Testis (tissue), 3 donors: ENCODE data around the gene TMPRSS11E. TPM values are rescaled to one million over a fixed set of nuclear protein-coding genes. Genes with fewer than 3 reads are reported as not detected.

ENCODE experiments used
- DNase-seq: peaks from one replicate; pipeline ENCODE4 v3.0.0-alpha.2; 2019
- H3K27ac ChIP-seq, 2 donors: fragments of 200-600 bp; sonication (generic); one replicate each; pipeline ENCODE4 v1.5.1; 2019
- H3K27me3 ChIP-seq: fragments of 200-600 bp; sonication (generic); one replicate; pipeline ENCODE4 v1.5.1; 2019
- H3K36me3 ChIP-seq: fragments of 200-600 bp; sonication (generic); one replicate; pipeline ENCODE4 v1.5.1; 2017; ENCODE audit warnings: low read depth; ENCODE audit errors: missing control alignments
- H3K4me1 ChIP-seq: fragments of 200-600 bp; sonication (generic); one replicate; pipeline ENCODE4 v1.5.1; 2019
- H3K4me3 ChIP-seq, 2 donors: fragments of 200-600 bp; sonication (generic); one replicate each; pipeline ENCODE4 v1.5.1; 2017 to 2019
- H3K9me3 ChIP-seq: fragments of 200-600 bp; sonication (generic); one replicate; pipeline ENCODE4 v1.5.1; 2017
- CTCF ChIP-seq, 3 experiments: fragments of 450-650 bp in 2 of 3; fragments of 200-600 bp in 1 of 3; sonication (generic) in 1 of 3; IDR thresholded peaks; one replicate each; pipeline ENCODE4 v1.5.1; 2016 to 2019; ENCODE audit warnings: antibody characterized with exemption in 3 of 3, mild to moderate bottlenecking in 2 of 3, moderate library complexity in 1 of 3
- POLR2A ChIP-seq: fragments of 450-650 bp; IDR thresholded peaks from one replicate; pipeline ENCODE4 v1.6.1; 2017; ENCODE audit warnings: antibody characterized with exemption, mild to moderate bottlenecking, moderate library complexity
- WGBS, 2 donors: methylation state at CpG; one replicate each; pipeline ENCODE4 v1.1.5; 2018; 5-methylcytosine and 5-hydroxymethylcytosine counted together
- intact Hi-C: fragments of 100-400 bp; cut with DNase I; formaldehyde crosslinking; loops from one replicate; pipeline ENCODE4 v1.15.1; 2023; ENCODE audit warnings: low total_unique reads
- polyA plus RNA-seq: library from polyadenylated mRNA; stranded (reverse); fragments of 350-450 nt; fragmentation: Illumina TruSeq; extraction: RNeasy Lipid Tissue Mini Kit (QIAGEN cat#74804); gene quantifications from one replicate; pipeline ENCODE4 v1.2.3, GENCODE V29; 2014; ENCODE audit warnings: low read depth, low replicate concordance; ENCODE audit not compliant: insufficient read depth
- total RNA-seq, 2 donors: library from RNA; depleted of rRNA; stranded (reverse); fragments of >200 nt; gene quantifications; one replicate each; pipeline ENCODE4 v1.2.3, GENCODE V29; 2016

Gene TMPRSS11E
- total and polyA plus RNA-seq, 3 donors from 2014 or later: 0.62 to 1.4 (median 0.71) TPM

- Histone ChIP-seq H3K9me3 (no peaks in the 10 kb centered on the region), H3K36me3 (no peaks in the 10 kb centered on the region), H3K27me3 (no peaks in the 10 kb centered on the region), H3K4me3 (no peak overlapping the region), H3K4me1 (no peaks in the 10 kb centered on the region), H3K27ac (no peak overlapping the region)
- DNase-seq: no peak
- 97 to 100% methylated on average over 3 of the region's 3 CpGs for WGBS, 2 donors
- intact Hi-C loops: no loop called here
- TF ChIP-seq POLR2A (no peak), CTCF (IDR thresholded peaks at IDR 0.05) (no peak)
These were observed 14.5 kb downstream of the TMPRSS11E start for GRCh38 chr4:68461790-68462189.

- TF ChIP-seq CTCF (IDR thresholded peaks at IDR 0.05): no peak
- no peak for TF ChIP-seq POLR2A
- Histone ChIP-seq H3K27ac (no peak overlapping the region), H3K4me3 (no peak overlapping the region), H3K36me3 (no peaks in the 10 kb centered on the region), H3K27me3 (no peaks in the 10 kb centered on the region), H3K4me1 (no peaks in the 10 kb centered on the region), H3K9me3 (no peaks in the 10 kb centered on the region)
- WGBS, 2 donors: 55 to 69% methylated on average over 2 of the region's 2 CpGs
- intact Hi-C loops: no loop called here
- DNase-seq: no peak
These were observed 15.4 kb downstream of the TMPRSS11E start for GRCh38 chr4:68462691-68463090.

- Histone ChIP-seq H3K4me3 (no peak overlapping the region), H3K27me3 (no peaks in the 10 kb centered on the region), H3K27ac (no peak overlapping the region), H3K4me1 (no peaks in the 10 kb centered on the region), H3K36me3 (no peaks in the 10 kb centered on the region), H3K9me3 (no peaks in the 10 kb centered on the region)
- no peak for TF ChIP-seq CTCF (IDR thresholded peaks at IDR 0.05)
- TF ChIP-seq POLR2A: no peak
- DNase-seq: no peak
- intact Hi-C loops: no loop called here
- 72 to 81% methylated on average over 2 of the region's 2 CpGs for whole genome bisulfite sequencing, 2 donors
These were observed 16.5 kb downstream of the TMPRSS11E start for GRCh38 chr4:68463796-68464195.

- Histone ChIP-seq H3K27ac (no peak overlapping the region), H3K9me3 (no peaks in the 10 kb centered on the region), H3K36me3 (no peaks in the 10 kb centered on the region), H3K27me3 (no peaks in the 10 kb centered on the region), H3K4me3 (no peak overlapping the region), H3K4me1 (no peaks in the 10 kb centered on the region)
- no peak for DNase-seq
- WGBS, 2 donors: 91 to 92% methylated on average over 1 of the region's 1 CpG
- intact Hi-C loops: no loop called here
- TF ChIP-seq CTCF (IDR thresholded peaks at IDR 0.05) (no peak), POLR2A (no peak)
These were observed 17.8 kb downstream of the TMPRSS11E start for GRCh38 chr4:68465058-68465457.

- H3K9me3 ChIP-seq: no peaks in the 10 kb centered on the region
- intact Hi-C loops: no loop called here
- H3K4me1 ChIP-seq: no peaks in the 10 kb centered on the region
- H3K4me3 ChIP-seq: no peak overlapping the region
- TF ChIP-seq CTCF (IDR thresholded peaks at IDR 0.05) (no peak), POLR2A (no peak)
- no peak overlapping the region for H3K27ac ChIP-seq
- DNase-seq: no peak
- 83 to 85% methylated on average over 2 of the region's 2 CpGs for WGBS, 2 donors
- no peaks in the 10 kb centered on the region for H3K36me3 ChIP-seq
- no peaks in the 10 kb centered on the region for H3K27me3 ChIP-seq
These were observed 18.9 kb downstream of the TMPRSS11E start for GRCh38 chr4:68466185-68466584.
